ENCODE data around the gene FCHSD1.
"Not testable (repeated sequence)": the region's sequence is repeated elsewhere in the genome, so short reads cannot be mapped to it uniquely, and the experiment has no call there.

FCHSD1 gene

GRCh38 chr5:141615991-141616720 lies 35.1 kb downstream of the FCHSD1 start:
- DNase-seq: peak; percentile 12

DNA sequence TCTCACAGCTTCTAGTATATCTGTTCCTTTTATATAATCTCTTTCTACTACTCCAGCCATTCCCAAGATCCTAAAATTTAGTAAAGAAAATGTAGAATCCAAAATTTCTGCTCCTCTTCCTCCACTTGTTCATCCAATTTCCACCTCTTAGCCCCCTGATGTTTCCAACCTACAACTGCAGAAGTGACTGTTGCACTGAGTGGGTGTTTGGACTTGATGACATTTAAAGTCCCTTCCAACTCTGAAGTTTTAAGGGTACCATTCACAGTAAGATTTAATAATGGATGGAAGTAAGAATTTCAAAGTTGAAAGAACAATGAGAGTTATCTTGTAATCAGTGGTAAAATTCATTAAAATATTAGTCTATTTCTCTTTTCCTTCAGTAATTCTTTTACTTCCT lies 37.9 kb downstream of the FCHSD1 start:
- DNase-seq: no peak

- no peak for DNase-seq
These were observed 39.9 kb downstream of the FCHSD1 start for GRCh38 chr5:141611289-141611688.

DNA sequence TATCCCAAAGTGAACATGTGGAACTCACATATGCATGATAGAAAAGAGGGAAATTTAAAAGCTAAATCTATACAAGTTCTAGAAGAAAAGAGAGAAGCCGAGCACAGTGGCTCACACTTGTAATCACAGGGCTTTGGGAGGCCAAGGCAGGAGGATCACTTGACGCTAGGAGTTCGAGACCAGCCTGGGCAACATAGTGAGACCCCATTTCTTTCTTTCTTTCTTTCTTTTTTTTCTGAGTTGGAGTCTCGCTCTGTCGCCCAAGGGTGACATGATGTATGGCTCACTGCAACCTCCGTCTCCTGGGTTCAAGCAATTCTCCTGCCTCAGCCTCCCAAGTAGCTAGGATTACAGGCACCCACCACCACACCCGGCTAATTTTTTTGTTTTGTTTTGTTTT lies 41.3 kb downstream of the FCHSD1 start:
- not testable (repeated sequence) for DNase-seq

GRCh38 chr5:141609044-141609443 lies 42.2 kb downstream of the FCHSD1 start:
- DNase-seq: no peak

DNA sequence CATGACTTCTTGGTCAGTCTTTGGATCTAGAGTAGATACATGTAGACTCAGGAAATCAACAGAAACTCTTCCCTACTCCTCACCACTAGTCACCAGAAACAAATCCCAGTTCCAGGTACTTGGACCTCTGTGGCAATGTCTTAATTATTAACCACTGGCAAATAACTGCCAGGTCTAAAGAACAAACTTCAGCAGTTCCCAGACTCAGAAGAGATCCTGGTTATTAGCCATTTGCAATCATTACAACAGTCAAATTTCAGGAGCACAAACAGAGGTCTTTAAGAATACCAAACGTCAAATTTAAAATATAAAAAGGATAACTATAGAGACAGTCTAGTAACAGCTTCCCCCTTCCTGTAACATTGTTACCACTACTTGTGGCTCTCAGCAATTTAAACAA lies 42.7 kb downstream of the FCHSD1 start:
- DNase-seq: no peak

DNA sequence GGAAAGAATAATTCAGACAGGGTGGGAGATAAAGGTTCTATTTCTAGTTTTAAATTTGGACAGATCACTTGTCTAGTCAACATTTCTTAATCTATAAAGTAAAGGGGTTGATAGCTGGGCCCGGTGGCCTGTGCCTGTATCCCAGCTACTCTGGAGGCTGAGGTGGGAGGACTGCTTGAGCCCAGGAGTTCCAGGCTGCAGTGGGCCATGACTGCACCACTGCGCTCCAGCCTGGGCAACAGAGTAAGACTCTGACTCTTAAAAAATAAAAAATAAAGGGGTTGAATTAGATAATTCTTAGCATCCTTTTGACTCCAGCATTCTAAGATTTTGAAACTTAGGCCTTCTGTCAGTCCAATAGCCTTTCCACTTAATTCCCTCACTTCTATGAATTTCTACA lies 43.2 kb downstream of the FCHSD1 start:
- no peak for DNase-seq

GRCh38 chr5:141605523-141606277 lies 45.5 kb downstream of the FCHSD1 start:
- no peak for DNase-seq

GRCh38 chr5:141603923-141604717 lies 47.1 kb downstream of the FCHSD1 start:
- peak; percentile 18 for DNase-seq

DNA sequence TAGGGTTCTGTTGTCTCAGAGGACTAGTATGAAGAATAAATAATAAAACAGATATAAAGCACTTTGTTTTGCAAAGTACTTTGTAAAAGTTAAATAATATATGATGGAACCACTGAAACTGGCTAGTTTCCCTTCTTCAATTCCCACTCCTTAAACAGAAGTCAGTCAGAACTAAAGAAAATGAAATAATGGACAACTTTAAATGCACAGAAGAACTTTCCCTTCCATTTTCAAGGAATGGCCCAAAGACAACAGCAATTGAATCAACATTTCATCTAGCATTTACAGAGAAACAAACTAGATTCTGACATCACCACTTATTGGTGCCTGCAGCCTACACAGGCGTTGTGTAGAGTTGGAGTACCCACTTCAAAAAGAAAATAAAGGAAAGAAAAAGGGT lies 48.6 kb downstream of the FCHSD1 start:
- no peak for DNase-seq

DNA sequence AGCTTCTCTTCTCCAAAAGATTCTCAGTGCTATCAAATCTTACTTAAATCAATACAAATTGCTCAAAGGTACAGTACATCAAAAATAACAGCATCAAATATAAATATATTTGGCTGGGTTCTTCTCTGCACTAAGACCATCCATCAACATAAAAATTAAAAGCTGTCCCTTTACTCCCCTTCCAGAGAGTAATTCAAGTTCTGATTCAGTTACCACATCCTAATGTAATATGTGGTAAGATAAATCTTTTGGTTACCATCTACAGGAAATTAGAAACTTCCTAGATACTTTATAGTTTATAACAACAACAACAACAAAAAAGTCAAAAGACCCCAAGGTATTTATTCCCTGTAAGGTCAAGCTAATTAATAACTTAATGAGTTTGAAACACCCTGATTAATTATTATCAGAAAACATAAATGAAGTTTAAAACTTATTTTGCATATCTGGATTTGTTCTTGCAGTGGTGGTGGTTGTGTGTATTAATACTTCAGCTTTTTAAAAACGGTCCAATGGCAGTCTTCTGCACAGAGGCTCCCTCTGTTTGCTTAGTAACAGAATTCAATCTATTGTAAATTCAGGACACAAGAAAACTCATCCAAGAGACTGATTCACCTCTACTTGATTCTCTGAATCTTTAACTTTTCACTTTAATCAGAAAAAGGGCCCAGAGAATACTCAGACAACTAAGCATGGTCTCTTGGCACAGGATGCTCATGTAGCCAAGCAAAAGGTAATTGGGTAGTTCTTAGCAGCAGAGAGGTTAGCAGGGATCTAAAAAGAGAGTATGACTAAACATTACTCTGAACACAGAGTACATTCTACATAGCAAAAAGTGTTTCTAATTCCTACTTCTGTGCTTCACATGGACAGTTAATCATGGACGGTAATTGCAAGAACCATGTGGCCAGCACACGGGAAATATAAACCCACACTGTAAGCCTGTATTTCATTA lies 52.5 kb downstream of the FCHSD1 start:
- DNase-seq: no peak

DNA sequence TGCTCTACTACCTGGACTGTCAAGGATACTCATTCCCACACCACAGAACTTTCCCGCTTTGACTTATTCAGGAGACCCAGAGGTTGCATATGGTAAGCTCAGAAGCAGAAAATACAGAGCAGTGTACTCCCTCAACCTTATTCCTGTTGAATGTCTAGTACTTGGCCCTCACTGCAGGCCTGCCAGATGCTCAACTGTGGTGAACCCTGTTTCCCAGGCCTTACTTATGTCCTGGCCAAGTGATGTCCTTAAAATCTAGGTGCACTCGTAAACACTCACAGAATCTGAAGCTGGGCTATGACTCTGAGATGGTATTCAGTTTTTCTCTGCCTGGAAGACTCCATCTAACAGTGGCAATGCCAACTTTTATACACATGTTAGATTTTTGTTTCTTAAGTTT lies 53.4 kb downstream of the FCHSD1 start:
- peak; percentile 59 for DNase-seq

- no peak for DNase-seq
These were observed 53.8 kb downstream of the FCHSD1 start for GRCh38 chr5:141597394-141597793.

DNA sequence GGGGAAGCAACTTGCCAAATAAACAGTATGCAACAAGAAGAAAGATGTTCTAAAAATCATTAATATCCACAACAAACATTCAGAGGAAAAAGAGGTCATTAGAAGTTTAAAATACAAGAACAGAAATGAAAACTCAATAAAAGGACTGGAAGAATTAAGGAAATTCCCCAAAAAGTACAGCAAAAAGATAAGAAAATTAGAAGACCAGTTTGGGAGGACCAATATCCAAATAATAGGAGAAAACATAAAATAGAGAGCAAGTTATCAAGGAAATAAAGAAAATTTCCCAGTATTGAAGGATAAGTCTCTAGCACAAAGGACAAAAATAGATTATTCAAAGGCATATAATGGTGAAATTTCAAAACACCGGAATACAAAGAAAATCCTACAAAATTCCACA lies 54.4 kb downstream of the FCHSD1 start:
- no peak for DNase-seq

GRCh38 chr5:141590127-141590526 lies 61.1 kb downstream of the FCHSD1 start:
- no peak for DNase-seq
